Measurements from ENCODE around the gene MLKL.
"Not testable (repeated sequence)": the region's sequence is repeated elsewhere in the genome, so short reads cannot be mapped to it uniquely, and the experiment has no call there.

The MLKL gene

DNA sequence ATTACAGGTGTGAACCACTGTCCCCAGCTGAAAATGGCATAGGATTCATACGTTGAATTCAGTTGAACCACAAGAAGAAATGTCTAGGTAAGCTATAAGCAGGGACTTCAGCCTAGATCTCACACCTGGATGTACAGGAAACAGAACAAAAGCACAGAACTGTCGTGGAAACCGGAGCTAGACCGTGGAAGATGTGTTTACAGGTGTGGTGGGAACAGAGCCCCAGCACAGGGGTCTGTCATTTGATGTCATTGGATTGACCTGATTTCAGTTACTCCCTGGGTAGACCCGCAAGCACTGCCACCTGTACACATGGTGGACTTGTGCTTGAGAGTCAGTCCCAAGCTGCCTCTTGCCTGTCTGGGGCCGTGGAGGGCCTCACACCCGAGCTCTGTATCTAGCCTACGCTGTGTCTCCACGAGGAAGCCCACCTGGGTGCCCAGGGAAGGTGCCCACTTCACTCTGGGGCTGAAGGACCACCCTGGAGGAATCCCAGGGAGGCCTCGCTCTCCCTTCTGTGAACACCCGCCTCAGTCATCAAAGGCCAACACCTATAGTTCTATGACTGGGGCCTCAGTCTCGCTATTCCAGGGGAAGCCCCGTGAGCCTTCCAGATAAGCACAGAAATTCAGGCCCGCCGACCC lies 32.2 kb upstream of the MLKL start:
- DNase-seq (ENCODE audit: low spot score) = no peak

DNA sequence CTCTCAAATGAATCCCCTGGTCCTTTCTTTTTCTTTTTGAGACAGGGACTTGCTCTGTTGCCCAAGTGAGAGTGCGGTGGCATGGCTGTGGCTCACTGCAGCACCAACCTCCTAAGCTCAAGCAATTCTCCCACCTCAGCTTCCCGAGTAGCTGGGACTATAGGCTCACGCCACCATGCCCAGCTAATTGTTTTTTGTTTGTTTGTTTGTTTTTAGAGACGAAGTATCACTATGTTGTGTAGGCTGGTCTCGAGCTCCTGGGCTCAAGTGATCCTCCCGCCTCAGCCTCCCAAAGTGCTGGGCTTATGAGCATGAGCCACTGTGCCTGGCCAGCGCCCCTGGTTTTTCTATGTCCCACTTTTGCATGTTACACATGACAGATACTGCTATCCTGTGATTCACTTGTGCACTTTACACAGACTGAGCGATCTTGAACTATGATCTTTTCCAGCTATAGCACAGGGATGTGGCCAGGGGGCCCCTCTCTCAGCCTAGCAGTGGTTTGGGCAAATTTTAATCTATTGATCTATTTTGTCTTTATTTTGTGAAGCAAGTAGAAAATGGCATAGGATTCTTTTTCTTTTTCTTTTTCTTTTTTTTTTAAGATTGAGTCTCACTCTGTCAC lies 31.3 kb upstream of the MLKL start:
- DNase-seq (ENCODE audit: low spot score) = no peak

DNA sequence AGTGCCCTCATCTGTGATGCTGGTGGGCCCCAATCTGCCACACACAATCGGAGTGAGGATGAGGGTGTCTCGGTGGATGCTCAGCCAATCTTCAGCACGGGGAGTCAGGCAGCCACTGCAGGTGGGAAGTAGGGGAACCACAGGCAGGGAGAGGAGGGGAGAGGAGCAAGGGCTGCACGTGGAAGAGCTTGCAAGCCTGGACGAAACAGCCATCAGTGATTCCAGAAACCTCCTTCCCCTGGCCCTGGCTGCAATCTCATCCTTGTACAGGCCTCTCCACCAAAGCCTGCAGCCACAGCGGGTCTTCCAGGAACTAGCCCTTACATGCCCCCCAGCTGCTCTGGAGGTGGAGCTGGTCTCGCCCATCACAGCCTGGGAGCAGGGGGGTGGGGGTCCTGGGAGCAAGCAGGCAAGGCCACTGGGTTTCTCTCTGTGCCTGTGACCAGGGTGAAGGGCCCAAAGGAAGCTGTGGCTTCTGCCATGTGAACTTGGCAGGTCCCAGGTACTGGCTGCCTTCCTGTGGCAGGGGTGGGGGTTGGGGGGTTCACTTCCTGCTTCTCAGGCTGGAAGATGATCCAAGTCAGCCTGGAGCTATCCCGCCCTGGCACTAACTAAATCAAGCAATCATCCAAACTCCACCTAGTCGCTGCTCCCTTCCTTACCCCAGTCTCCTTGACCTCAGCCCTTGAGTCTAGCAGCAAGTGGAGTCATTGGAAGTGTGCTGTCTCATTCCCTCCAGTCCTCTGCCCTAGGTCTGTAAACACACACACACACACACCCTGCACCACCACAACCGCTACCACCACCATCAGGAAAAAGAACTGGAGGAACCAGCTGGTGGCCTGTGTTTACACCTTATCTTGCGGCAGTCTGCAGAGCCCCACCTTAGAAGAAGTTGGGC lies 29.4 kb upstream of the MLKL start:
- no peak for DNase-seq (ENCODE audit: low spot score)

DNA sequence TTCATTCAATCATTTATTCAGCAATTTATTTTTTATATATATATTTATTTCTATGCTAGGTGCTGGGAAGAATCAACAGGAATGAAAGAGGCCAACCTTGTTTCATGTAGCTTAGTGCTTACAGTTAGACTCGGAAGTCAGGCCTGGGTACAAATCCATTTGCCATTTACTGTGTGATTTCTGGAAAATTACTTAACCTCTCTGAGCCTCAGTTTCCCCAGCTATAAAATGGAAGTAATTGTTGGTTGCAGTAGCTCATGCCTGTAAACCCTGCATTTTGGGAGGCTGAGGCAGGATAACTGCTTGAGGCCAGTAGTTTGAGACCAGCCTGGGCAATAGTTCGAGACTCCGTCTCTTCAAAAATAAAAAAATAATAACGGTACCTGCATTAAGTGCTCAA lies 27.2 kb upstream of the MLKL start:
- DNase-seq (ENCODE audit: low spot score) = no peak

DNA sequence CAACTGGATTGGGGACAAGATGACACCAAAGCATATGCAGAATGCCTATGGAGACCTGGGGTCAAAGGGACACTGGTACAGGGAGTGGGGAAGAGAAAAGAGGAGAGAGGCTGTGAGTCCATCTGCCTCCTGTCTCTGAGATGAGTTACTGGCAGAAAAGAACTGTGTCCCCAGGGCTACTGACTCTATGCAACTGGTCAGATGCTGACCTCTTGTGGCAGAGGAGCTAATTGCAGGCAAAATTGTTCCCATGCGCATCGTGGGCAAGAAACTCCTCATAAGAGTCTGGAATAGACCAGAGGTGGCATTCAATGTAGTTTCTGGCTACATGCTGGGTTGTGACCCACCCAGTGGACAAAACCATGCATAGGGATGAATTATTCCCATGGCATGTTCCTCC lies 26.1 kb upstream of the MLKL start:
- DNase-seq (ENCODE audit: low spot score) = no peak

DNA sequence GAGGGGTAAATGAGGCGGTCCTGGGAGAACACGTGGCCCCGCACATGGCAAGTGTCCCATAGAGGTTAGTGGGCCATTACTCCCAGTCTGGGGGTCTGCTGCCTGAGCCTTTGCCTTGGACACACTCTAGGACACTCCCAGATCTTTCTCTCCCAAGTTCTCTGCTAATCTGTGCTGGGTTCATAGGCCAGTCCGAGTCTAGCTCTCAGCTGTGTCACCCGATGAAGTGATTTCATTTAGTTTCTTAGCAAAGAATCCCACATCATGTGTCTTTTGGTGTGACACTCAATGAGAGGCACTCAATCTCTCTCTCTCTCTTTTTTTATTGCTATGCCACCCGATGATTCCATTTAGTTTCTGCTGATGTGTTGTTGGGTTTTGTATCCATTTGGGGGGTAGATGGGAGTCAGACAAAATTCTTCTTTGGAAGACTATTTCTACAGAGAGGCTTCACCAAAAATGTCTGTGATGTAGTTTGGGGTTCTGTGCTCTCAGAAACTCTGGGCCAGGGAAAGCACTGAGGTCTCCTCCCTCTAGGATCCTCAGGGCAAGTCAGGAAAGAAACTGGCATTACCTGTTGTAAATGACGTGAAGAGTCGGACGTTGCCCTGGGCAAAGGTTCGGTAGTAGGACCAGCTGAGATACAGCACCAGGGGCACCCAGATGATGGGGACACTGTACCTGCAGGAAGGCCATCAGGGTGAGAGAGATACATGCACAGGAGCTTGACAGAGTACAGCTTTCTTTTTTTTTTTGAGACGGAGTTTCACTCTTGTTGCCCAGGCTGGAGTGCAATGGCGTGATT lies 25.2 kb upstream of the MLKL start:
- DNase-seq (ENCODE audit: low spot score) = no peak

DNA sequence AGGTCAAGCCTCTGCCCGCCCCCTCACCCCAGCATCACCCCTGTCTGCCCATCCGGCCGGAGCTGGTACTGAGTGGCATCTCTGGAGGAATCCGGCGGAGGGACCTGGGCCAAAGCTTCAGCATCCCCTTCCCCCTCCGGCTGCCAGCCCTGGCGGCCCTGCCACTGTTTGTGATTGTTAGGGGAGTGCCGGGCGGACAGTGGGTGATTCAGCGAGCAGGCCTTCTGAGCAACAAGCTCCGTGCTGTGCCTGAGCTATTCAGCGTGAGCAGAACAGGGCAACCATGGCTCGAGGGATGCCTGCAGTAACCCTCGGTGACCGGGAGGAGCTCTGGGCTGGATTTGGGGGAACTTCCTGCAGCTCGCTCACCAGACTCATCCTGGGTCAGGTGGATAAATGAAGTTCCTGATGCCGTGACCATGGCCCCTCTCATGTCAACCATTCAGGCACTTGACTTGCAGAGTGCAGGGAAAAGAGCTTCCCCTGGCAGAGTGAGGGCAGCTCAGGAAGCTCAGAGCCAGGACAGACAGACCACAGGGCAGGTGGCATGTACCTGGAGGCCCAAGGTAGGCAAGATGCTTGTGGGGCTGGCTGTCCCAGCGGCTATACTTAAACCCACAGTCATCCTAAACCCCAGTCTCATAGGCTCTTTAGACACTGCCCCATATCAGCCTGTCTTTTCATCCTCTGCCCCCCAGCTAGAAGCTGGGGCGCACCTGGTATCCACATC lies 24.3 kb upstream of the MLKL start:
- DNase-seq (ENCODE audit: low spot score) = peak; percentile 88

DNA sequence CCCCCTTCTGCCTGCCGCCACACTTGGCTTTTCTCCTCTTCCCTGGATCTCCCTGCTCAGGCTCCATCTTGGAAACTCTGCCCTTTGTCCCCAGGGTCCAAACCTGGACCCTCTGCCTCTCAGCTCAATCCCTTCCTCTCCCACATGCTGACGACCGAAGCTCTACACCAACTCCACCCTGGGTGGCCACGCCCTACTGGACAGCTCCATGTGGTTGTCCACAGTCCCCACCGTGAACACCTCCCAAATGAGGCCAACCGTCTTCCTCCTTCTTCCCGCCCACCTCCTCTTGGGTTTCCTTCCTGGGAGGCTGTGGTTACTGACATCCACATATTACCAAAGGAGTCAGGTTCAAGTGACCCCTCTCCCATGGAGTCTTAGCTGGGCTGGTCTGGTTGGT lies 22.6 kb upstream of the MLKL start:
- no peak for DNase-seq (ENCODE audit: low spot score)

DNA sequence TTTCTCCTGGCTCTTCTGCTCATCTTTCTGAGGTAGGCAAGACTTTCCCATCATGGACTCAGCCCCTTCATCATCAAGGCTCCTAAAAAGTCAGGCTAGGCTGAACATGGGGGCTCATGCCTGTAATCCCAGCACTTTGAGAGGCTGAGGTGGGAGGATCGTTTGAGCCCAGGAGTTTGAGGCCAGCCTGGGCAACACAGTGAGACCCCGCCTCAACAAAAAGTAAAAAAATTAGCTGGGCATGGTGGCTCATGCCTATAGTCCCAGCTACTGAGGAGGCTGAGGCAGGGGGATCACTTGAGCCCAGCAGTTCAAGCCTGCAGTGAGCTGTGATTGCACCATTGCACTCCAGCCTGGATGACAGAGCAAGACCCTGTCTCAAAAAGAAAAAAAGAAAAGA lies 21.5 kb upstream of the MLKL start:
- not testable (repeated sequence) for DNase-seq (ENCODE audit: low spot score)

DNA sequence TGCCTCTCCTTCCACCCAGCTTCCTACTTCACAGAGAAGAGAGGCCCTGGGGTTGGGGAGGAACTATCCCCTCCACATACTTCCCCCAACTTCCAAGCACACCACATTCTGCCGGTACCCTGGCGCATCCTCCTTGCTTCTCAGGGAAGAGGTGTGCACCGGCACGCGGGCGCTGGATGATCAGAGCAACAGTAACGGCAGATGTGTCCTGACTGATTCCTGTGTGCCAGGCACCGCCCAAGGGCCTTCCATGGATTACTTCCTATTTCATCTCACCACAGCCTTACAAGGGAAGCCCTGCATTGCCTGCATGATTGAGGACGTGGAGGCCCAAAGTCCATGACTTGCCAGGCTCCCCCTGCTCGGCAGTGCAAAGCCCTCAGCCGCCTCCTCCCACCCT lies 21.1 kb upstream of the MLKL start:
- no peak for DNase-seq (ENCODE audit: low spot score)

DNA sequence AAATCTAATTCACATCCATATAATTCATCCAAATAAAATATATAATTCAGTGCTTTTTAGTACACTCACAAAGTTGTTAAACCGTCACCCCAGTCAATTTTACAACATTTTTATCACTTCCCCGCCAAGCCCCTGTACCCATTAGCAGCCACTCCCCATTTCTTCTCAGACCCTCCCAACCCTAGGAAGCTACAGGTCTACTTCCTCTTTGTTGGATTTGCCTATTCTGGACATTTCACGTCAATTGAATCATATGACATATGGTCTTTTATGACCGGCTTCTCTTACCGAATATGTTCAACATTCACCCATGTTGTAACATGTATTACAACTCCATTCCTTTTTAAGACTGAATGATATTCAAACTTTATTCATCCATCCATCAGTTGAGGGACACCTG lies 19.9 kb upstream of the MLKL start:
- DNase-seq (ENCODE audit: low spot score) = no peak

DNA sequence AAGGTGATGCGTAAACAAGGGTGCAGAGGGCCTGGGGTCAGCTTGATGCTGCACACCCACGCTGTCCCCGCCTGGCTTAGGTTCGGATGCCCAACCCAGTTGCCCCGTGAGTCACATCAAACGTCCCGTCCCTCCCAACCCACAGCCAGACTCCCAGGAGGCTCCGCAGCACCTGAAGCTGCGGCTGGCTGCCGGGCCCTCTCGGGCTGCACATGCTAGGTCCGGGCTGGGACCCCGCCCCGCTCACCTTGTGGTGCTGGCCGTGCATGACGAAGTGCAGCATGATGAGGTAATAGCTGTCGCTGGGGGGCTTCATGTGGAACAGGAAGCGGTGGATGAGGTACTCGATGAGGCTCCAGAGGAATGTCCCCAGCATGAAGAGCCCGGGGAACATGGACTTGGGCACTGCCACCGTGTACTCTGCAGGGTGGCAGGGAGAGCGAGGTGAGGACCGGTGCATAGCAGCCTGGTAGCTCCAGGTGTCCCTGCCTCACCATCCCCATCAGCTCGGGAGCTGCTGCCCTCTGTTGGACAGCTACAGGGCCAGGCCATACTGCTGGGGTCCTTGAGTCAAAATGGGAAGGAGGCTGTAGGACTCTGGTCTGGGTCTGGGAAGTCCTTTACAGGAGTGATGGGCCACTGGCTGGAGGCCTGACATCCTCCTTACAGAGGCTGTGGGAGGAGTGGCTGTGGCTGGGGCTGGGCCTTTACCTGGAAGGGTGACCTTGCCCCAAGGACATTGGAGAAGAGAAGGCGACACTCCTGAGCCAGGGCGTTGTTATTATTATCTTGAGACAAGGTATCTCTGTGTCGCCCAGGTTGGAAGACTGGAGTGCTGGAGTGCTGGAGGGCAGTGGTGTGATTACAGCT lies 18.3 kb upstream of the MLKL start:
- DNase-seq (ENCODE audit: low spot score) = no peak

DNA sequence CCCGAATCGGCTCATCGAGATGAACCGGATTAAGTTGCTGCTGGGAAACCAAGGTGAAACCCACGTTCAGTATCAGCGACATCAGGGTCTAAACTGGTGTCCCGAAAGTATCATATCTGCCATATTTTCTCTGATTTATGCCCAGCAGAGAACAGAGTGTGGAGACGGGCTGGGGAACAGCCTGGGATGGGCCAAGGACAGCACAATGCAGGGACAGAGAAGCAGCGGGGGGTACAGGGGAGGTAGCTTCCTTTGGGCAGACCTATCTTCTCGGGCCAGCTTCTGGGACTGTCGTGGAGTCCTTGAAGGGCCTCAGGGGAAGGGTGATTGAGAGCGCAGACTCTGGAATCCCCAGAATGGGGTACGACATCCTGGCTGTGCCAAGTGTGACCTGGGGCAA lies 17.5 kb upstream of the MLKL start:
- no peak for DNase-seq (ENCODE audit: low spot score)

DNA sequence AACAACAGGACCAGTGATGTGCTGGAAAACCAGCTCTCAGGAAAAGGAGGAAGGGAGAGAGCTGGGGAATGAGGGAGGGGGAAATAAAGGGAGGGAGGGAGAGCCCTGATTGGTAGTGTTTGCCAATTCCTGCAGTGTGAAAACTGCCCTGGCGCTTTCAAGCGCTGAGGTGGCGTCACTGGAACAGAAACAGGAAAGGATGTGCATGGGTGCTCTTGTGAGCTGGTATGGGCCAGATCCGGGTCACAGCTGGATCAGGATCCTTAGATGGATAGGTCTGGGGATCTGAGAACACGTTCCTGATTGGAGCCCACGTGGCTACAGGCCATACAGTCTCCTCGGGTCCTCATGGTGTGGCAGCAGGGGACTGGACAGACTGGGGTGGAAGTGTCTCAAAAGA lies 16.7 kb upstream of the MLKL start:
- DNase-seq (ENCODE audit: low spot score) = no peak

DNA sequence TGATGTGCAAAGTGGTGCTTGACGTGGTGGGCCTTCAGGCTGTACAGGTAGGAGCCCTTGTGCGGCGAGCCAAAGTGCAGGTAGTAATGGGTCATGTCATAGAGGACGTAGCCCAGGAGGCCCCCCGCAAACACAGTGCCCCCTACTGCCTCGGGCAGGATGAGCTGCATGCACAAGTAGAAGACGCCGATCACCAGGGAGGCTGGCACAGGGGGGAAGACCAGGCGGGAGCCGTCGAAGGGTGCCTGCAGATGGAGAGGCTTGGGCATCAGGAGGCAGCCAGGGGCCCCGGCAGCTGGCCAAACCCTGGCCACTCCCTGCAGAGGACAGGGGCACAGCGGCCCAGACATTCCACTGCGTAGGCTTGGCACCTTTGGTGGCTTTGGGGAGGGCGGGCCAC lies 15.7 kb upstream of the MLKL start:
- no peak for DNase-seq (ENCODE audit: low spot score)

DNA sequence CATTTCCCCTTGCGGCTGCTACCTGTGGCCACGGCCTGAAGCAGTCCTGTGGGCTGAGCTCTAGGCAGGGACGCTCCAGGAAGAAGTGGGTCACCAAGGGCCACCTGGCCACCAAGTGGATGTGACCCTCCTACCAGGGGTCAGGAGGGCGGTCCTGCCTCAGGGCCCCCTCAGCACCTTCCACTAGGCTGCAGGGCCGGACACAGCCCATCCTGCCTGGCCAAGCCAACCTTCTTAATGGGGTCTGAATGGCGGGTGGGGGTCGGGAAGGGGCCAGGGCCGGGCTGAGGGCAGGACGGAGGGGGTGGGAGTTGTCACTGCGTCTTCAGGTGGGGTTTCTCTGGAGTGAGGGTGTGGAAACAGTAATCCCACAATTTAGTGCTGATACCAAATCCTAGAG lies 13.2 kb upstream of the MLKL start:
- no peak for DNase-seq (ENCODE audit: low spot score)

DNA sequence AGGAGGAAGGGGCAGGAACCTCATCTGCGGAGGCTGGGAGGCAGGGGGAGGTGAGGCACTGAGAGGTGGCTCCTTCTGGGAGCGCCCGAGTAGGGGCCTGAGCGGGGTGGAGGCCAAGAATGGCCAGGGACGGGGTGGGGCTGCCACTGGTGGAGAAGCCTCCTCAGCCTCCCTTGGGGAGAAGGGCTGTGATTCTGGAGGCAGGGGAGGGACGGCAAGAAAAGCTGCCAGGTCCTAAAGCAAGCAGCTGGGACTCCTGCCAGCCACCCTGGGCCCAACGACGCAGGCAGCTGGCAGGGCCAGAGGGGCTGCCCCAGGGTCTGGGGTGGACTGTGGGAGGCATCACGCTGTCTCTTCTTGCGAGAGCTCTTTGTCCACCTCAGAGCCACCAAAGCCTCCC lies 12.7 kb upstream of the MLKL start:
- no peak for DNase-seq (ENCODE audit: low spot score)

DNA sequence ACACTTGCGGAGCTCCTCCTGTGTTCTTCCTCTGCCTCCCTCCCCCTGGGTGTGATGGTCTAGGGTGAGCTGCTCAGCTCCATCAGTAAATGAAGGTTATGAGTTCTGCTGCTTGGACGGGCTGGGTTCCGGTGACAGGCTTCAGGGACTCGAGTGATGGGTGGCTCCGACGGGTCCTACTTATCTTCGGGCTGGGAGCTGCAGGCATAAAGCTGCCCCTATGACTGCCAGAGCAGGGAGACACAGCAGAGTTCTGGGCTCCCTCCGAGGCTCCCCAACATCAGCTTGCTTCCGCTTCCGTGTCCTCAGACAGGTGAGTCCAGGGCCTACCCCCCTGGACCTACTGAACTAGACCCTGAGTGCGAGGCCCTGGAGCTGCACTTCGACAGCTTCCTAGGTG lies 11.3 kb upstream of the MLKL start:
- DNase-seq (ENCODE audit: low spot score) = no peak

DNA sequence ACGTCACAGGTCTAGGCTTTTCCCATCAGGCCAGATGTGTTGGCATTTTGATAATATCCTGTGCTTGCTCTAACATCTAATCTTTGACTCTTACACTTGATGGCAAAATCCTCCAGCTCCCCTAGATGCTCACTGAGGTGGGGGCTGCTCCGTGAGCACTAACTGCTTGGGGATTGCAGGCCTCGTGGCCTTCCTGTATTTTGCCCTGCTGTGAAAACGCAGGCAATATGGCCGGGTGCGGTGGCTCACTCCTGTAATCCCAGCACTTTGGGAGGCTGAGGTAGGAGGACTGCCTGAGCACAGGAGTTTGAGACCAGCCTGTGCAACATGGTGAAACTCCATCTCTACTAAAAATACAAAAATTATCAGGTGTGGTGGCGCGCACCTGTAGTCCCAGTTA lies 9.7 kb upstream of the MLKL start:
- no peak for DNase-seq (ENCODE audit: low spot score)

DNA sequence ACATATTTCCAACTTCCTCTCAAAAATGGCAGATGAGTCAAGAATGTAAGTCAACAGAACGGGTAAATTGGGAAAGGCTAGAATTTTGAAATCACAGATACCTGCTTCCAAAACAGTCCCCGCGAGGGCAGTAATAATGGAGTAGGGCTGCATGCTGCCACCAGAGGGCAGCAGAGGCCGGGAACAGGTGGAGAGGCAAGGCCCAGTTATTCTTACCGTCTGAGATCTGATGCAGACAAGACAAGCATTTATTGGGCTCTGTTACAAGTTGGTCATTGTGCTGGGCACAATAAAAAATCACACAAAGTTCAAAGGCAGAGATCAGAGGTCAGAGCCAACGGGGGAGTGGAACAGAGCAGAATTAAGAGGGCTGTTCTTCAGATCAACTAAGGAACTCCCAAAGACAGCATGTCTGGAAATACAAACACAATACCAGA lies 8.8 kb upstream of the MLKL start:
- peak; percentile 82 for DNase-seq (ENCODE audit: low spot score)

DNA sequence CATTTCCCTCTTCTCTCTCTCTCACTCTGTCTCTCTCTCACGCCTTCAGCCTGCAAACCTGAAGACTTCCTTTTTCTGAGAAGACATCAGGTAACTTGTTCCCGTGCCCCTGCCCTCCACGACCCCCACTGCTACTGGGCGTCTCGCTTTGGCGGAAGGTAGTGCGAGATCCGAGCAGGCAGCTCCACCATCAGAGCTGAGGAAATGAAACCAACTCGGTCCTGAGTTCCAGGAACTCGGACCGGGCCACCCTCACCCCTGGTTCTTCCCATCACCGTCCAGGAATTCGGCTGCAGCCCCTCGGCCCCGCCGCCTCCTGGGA lies 585 bp downstream of the MLKL start:
- peak; percentile 64 for DNase-seq (ENCODE audit: low spot score)
